Measurements from ENCODE around the gene RENBP. TPM values are rescaled to one million over a fixed set of nuclear protein-coding genes. Genes with fewer than 3 reads are reported as not detected.

RENBP gene
- total RNA-seq, 6 experiments from 2014 or later: 2.2 to 9.1 (median 5.2) TPM

GRCh38 chrX:153934148-153934761 is 10.2 kb downstream of the RENBP start:
- H3K9me3 ChIP-seq: no peaks in the 10 kb centered on the region
- H3K27me3 ChIP-seq: no peaks in the 10 kb centered on the region
- ATAC-seq (peak in 3 of 4 donors; percentile 5 to 23 (median 7)), DNase-seq (no peak)
- H3K4me1 ChIP-seq: peaks cover 0 to 13% (median 4%) of the 10 kb centered on the region in 4 donors
- intact Hi-C loops (cut with DNase I): no loop called here
- 32% methylated on average over 8 of the region's 33 CpGs for WGBS (ENCODE audit: insufficient coverage, low coverage, low lambda C conversion rate, missing lambda C conversion rate)
- H3K27ac ChIP-seq: peak overlapping the region in 1 of 3 donors; percentile 43
- H3K4me3 ChIP-seq: peak overlapping the region; percentile 71 to 97 (median 77)
- no peaks in the 10 kb centered on the region for H3K36me3 ChIP-seq
- TF ChIP-seq, protein P1, sequence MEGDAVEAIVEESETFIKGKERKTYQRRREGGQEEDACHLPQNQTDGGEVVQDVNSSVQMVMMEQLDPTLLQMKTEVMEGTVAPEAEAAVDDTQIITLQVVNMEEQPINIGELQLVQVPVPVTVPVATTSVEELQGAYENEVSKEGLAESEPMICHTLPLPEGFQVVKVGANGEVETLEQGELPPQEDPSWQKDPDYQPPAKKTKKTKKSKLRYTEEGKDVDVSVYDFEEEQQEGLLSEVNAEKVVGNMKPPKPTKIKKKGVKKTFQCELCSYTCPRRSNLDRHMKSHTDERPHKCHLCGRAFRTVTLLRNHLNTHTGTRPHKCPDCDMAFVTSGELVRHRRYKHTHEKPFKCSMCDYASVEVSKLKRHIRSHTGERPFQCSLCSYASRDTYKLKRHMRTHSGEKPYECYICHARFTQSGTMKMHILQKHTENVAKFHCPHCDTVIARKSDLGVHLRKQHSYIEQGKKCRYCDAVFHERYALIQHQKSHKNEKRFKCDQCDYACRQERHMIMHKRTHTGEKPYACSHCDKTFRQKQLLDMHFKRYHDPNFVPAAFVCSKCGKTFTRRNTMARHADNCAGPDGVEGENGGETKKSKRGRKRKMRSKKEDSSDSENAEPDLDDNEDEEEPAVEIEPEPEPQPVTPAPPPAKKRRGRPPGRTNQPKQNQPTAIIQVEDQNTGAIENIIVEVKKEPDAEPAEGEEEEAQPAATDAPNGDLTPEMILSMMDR (IDR thresholded peaks at IDR 0.05): no peak
- no peak for TF ChIP-seq POLR2A (IDR thresholded peaks at IDR 0.05)

- DNase-seq (no peak), ATAC-seq (no peak)
- 22% methylated on average over 6 of the region's 7 CpGs for WGBS (ENCODE audit: insufficient coverage, low coverage, low lambda C conversion rate, missing lambda C conversion rate)
- Histone ChIP-seq H3K36me3 (no peaks in the 10 kb centered on the region), H3K4me1 (peaks cover 0 to 18% (median 6%) of the 10 kb centered on the region in 4 donors), H3K27ac (no peak overlapping the region), H3K9me3 (no peaks in the 10 kb centered on the region), H3K4me3 (peak overlapping the region; percentile 71 to 97 (median 77)), H3K27me3 (no peaks in the 10 kb centered on the region)
- intact Hi-C loops (cut with DNase I): no loop called here
- TF ChIP-seq, protein P1 (IDR thresholded peaks at IDR 0.05): no peak
- no peak for TF ChIP-seq POLR2A (IDR thresholded peaks at IDR 0.05)
Observed at GRCh38 chrX:153933748-153934147, 10.7 kb downstream of the RENBP start.

- intact Hi-C loops (cut with DNase I): no loop called here
Observed at GRCh38 chrX:153932220-153932915, 12.1 kb downstream of the RENBP start.

GRCh38 chrX:153931748-153932147 is 12.7 kb downstream of the RENBP start:
- Histone ChIP-seq H3K9me3 (no peaks in the 10 kb centered on the region), H3K27ac (no peak overlapping the region), H3K4me3 (no peak overlapping the region), H3K27me3 (no peaks in the 10 kb centered on the region), H3K36me3 (no peaks in the 10 kb centered on the region), H3K4me1 (peaks cover 0 to 21% (median 8%) of the 10 kb centered on the region in 4 donors)
- intact Hi-C loops (cut with DNase I): no loop called here
- ATAC-seq (no peak), DNase-seq (no peak)
- no peak for TF ChIP-seq POLR2A (IDR thresholded peaks at IDR 0.05)
- TF ChIP-seq, protein P1 (IDR thresholded peaks at IDR 0.05): no peak
- 90% methylated on average over 4 of the region's 13 CpGs for WGBS (ENCODE audit: insufficient coverage, low coverage, low lambda C conversion rate, missing lambda C conversion rate)

More at GRCh38 chrX:153932220-153932915, 12.1 kb downstream of the RENBP start:
- H3K4me1 ChIP-seq: peaks cover 0 to 21% (median 8%) of the 10 kb centered on the region in 4 donors
- H3K9me3 ChIP-seq: no peaks in the 10 kb centered on the region
- no peak overlapping the region for H3K4me3 ChIP-seq
- TF ChIP-seq, protein P1 (IDR thresholded peaks at IDR 0.05): no peak
- no peak for TF ChIP-seq POLR2A (IDR thresholded peaks at IDR 0.05)
- no peak overlapping the region for H3K27ac ChIP-seq
- ATAC-seq (no peak), DNase-seq (no peak)
- H3K36me3 ChIP-seq: no peaks in the 10 kb centered on the region
- 84% methylated on average over 8 of the region's 13 CpGs for WGBS (ENCODE audit: insufficient coverage, low coverage, low lambda C conversion rate, missing lambda C conversion rate)
- H3K27me3 ChIP-seq: no peaks in the 10 kb centered on the region
